Thoracic aorta (tissue), 2 donors: ENCODE results near the gene AUTS2. TPM values are rescaled to one million over a fixed set of nuclear protein-coding genes. Genes with fewer than 3 reads are reported as not detected.

Experiments used
- ATAC-seq: fragments of 150-250 bp; one replicate; pipeline ENCODE4 v1.8.0; 2017; ENCODE audit warnings: low read depth; ENCODE audit not compliant: insufficient number of reproducible peaks, low FRiP score
- DNase-seq: peaks from one replicate; pipeline ENCODE4 v3.0.0-alpha.2; 2020; ENCODE audit warnings: low spot score
- H3K27ac ChIP-seq, 2 donors: fragments of 200-600 bp; sonication (generic); 1 replicate in 1 of 2; 2 replicates in 1 of 2; pipeline ENCODE4 v1.5.1; 2016; ENCODE audit warnings: mild to moderate bottlenecking in 2 of 2, moderate library complexity in 2 of 2
- H3K27me3 ChIP-seq: fragments of 200-600 bp; sonication (generic); replicated peaks from 2 replicates; pipeline ENCODE4 v1.6.0; 2016; ENCODE audit warnings: mild to moderate bottlenecking; ENCODE audit not compliant: insufficient read depth
- H3K36me3 ChIP-seq: fragments of 200-600 bp; sonication (generic); one replicate; pipeline ENCODE4 v1.5.1; 2016
- H3K4me1 ChIP-seq, 2 donors: fragments of 200-600 bp; sonication (generic); 1 replicate in 1 of 2; 2 replicates in 1 of 2; pipeline versions ENCODE4 v1.5.1 to v1.6.0; 2016; ENCODE audit warnings: low read depth in 2 of 2, mild to moderate bottlenecking in 1 of 2; ENCODE audit not compliant: control insufficient read depth in 1 of 2
- H3K4me3 ChIP-seq: fragments of 200-600 bp; sonication (generic); 2 replicates; pipeline ENCODE4 v1.5.1; 2016; ENCODE audit warnings: mild to moderate bottlenecking
- H3K9me3 ChIP-seq: fragments of 200-600 bp; sonication (generic); 2 replicates; pipeline ENCODE4 v1.5.1; 2016
- CTCF ChIP-seq: fragments of 200-600 bp; sonication (generic); IDR thresholded peaks from one replicate; pipeline ENCODE4 v1.5.1; 2019; ENCODE audit warnings: antibody characterized with exemption
- total RNA-seq, 2 donors: library from RNA; depleted of rRNA; stranded (reverse); fragments of >200 nt; gene quantifications; one replicate each; pipeline versions ENCODE4 v1.1.0 to v1.2.3, GENCODE V29; 2016

The AUTS2 gene
- total RNA-seq, 2 donors from 2014 or later = 49.4 to 101 TPM

- H3K27ac ChIP-seq = no peak overlapping the region
- H3K4me1 ChIP-seq = peaks cover 8 to 23% of the 10 kb centered on the region in 2 donors
- H3K9me3 ChIP-seq = no peaks in the 10 kb centered on the region
- no peak for ATAC-seq
- H3K4me3 ChIP-seq = peak overlapping the region; percentile 99
- H3K36me3 ChIP-seq = no peaks in the 10 kb centered on the region
- peak; percentile 77 for TF ChIP-seq CTCF
- DNase-seq = no peak
- no peaks in the 10 kb centered on the region for H3K27me3 ChIP-seq
Observed at GRCh38 chr7:70698219-70698832, 1100.1 kb downstream of the AUTS2 start.

- ATAC-seq = no peak
- H3K27me3 ChIP-seq = no peaks in the 10 kb centered on the region
- no peak for DNase-seq
- H3K4me1 ChIP-seq = peaks cover 8 to 23% of the 10 kb centered on the region in 2 donors
- no peak overlapping the region for H3K4me3 ChIP-seq
- no peaks in the 10 kb centered on the region for H3K9me3 ChIP-seq
- no peak overlapping the region for H3K27ac ChIP-seq
- no peaks in the 10 kb centered on the region for H3K36me3 ChIP-seq
- TF ChIP-seq CTCF = no peak
Observed at GRCh38 chr7:70699271-70699670, 1101.0 kb downstream of the AUTS2 start.

- no peaks in the 10 kb centered on the region for H3K9me3 ChIP-seq
- no peak for ATAC-seq
- H3K27me3 ChIP-seq = no peaks in the 10 kb centered on the region
- H3K27ac ChIP-seq = no peak overlapping the region
- H3K4me3 ChIP-seq = no peak overlapping the region
- no peak for DNase-seq
- no peaks in the 10 kb centered on the region for H3K36me3 ChIP-seq
- TF ChIP-seq CTCF = no peak
- peaks cover 8 to 23% of the 10 kb centered on the region in 2 donors for H3K4me1 ChIP-seq
Observed at GRCh38 chr7:70700055-70700940, 1102.0 kb downstream of the AUTS2 start.

- no peak overlapping the region for H3K27ac ChIP-seq
- peaks cover 8 to 23% of the 10 kb centered on the region in 2 donors for H3K4me1 ChIP-seq
- H3K9me3 ChIP-seq = no peaks in the 10 kb centered on the region
- no peaks in the 10 kb centered on the region for H3K36me3 ChIP-seq
- no peak for TF ChIP-seq CTCF
- no peak for ATAC-seq
- H3K27me3 ChIP-seq = no peaks in the 10 kb centered on the region
- no peak for DNase-seq
- no peak overlapping the region for H3K4me3 ChIP-seq
Observed at GRCh38 chr7:70700941-70701425, 1102.7 kb downstream of the AUTS2 start.

GRCh38 chr7:70701477-70701876, 1103.2 kb downstream of the AUTS2 start:
- Histone ChIP-seq H3K27me3 (no peaks in the 10 kb centered on the region), H3K27ac (no peak overlapping the region), H3K36me3 (no peaks in the 10 kb centered on the region), H3K4me1 (peaks cover 8 to 23% of the 10 kb centered on the region in 2 donors), H3K9me3 (no peaks in the 10 kb centered on the region), H3K4me3 (no peak overlapping the region)
- DNase-seq (no peak), ATAC-seq (no peak)
- TF ChIP-seq CTCF = no peak
